RWPE1 (cell line): ENCODE measurements around the gene RAB3C.

Source experiments
- CTCF ChIA-PET: fragments of 350-600 bp; sonication (Branson Sonifier 250); formaldehyde crosslinking; extraction: SDS; loops from one replicate; lab custom pipeline; 2021; lab: Yijun Ruan, JAX
- POLR2A ChIA-PET: fragments of 400-600 bp; formaldehyde crosslinking; extraction: SDS; loops from one replicate; lab custom pipeline; 2020; ENCODE audit warnings: antibody characterized with exemption; ENCODE audit not compliant: low non-redundant PET; lab: Yijun Ruan, JAX
- DNase-seq: peaks from one replicate; pipeline ENCODE4 v3.0.0; 2012; ENCODE audit warnings: low spot score
- H3K27ac ChIP-seq: fragments of 450-650 bp; 2 replicates; pipeline ENCODE4 v1.5.1; 2017
- TF ChIP-seq, protein P1 (sequence below): fragments of 450-650 bp; conservative IDR thresholded peaks from 2 replicates; pipeline ENCODE4 v1.5.1; 2017; ENCODE audit warnings: low read depth, mild to moderate bottlenecking

Gene RAB3C

DNA sequence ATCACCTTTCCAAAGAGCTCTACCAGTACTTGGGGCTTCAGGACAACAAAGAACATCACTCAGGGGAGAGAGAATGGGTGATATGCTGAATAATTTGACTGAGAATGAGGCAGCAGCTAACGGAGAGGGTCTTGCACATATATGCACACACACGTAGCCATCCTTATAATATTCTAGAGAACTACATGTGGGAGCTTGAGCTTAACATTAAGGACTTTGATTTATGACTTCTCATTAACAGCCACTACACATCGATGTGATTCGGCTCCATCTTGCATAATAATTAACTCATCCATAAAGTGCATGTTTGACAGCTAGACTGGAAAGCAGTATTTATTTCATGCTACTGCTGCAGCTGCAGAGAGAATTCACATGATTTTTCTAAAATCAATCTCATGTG is 163.4 kb downstream of the RAB3C start:
- DNase-seq, result no peak
- TF ChIP-seq, protein P1, sequence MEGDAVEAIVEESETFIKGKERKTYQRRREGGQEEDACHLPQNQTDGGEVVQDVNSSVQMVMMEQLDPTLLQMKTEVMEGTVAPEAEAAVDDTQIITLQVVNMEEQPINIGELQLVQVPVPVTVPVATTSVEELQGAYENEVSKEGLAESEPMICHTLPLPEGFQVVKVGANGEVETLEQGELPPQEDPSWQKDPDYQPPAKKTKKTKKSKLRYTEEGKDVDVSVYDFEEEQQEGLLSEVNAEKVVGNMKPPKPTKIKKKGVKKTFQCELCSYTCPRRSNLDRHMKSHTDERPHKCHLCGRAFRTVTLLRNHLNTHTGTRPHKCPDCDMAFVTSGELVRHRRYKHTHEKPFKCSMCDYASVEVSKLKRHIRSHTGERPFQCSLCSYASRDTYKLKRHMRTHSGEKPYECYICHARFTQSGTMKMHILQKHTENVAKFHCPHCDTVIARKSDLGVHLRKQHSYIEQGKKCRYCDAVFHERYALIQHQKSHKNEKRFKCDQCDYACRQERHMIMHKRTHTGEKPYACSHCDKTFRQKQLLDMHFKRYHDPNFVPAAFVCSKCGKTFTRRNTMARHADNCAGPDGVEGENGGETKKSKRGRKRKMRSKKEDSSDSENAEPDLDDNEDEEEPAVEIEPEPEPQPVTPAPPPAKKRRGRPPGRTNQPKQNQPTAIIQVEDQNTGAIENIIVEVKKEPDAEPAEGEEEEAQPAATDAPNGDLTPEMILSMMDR, result no peak
- no peak overlapping the region for H3K27ac ChIP-seq
- POLR2A ChIA-PET, result no interaction called here
- CTCF ChIA-PET, result no interaction called here

DNA sequence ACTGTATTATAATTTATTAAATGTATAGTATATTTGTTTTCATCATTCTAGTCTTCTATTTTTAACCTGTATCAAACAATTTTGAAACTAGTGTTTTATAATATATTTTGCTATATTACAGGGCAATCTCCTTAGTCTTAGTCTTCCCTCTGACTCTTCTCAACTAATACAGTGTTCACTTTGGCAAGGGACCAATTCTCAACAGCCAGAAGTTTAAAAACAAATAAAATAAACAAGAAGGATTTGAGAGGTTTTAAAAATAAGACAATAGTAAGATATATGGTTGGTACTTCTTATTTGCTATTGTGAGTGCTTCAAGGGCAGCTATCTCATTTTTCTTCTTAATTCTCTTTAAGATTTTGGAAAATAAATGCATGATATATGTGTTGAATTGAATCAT is 167.2 kb downstream of the RAB3C start:
- no peak for DNase-seq
- H3K27ac ChIP-seq, result no peak overlapping the region
- POLR2A ChIA-PET, result no interaction called here
- CTCF ChIA-PET, result interaction anchor here (0.7 kb wide), 1 partner anchor 466 kb away, joined by 3 read pairs; no protein-coding TSS in a partner anchor
- TF ChIP-seq, protein P1, result no peak

DNA sequence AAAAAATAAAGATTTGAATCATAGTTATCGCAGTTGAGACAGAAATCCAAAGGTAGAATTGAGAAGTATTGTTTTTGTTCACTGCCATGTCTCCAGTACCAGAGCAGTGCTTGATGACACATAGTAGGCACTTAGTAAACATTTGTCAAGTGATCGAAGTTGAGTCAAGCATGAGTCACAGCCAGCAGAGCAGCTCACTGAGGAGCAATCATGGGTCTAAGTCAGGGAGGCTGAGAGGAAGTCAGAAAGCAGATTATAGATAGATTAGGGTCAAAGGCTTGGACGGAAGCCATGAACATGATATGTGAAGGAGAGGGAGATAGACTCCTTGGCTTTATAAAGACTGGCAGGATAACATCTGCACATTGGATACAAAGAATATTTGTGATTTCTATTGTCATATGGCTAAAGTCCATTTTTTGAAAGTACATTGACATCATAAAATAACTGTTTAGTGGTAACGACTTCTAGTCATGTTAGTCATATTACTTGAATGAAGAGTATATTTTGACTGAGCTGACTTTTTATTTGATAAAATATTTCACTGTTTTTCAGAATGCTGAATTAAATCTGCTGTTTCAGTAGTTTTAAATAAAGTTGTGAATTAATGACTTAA is 168.5 kb downstream of the RAB3C start:
- ChIA-PET POLR2A (no interaction called here), CTCF (interaction anchor here (0.9 kb wide), 1 partner anchor 9 kb away, joined by 3 read pairs; no protein-coding TSS in a partner anchor)
- TF ChIP-seq, protein P1, result no peak
- no peak for DNase-seq
- no peak overlapping the region for H3K27ac ChIP-seq

DNA sequence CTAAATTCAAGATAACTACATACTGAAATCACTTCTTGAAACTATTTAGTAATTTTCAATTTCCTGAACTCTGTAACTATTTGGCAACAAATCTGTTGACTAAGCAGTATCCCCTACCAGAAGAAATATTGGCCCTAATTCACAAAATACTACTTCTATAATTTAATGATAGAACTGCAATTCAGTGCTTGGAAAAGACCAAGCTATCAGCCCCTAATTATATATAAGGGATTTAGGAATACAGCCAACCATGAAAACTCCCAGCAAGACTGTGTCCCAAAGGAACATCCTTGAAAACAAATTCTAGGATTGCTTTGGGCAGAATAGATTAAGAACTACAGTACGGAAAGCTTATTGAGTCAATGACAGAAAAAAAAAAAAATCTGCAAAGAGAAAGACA is 169.2 kb downstream of the RAB3C start:
- TF ChIP-seq, protein P1, result no peak
- CTCF ChIA-PET, result interaction anchor here (0.6 to 0.9 kb wide), 2 partner anchors 9 to 73 kb away, joined by 3 read pairs; no protein-coding TSS in a partner anchor
- DNase-seq, result no peak
- POLR2A ChIA-PET, result no interaction called here
- no peak overlapping the region for H3K27ac ChIP-seq

DNA sequence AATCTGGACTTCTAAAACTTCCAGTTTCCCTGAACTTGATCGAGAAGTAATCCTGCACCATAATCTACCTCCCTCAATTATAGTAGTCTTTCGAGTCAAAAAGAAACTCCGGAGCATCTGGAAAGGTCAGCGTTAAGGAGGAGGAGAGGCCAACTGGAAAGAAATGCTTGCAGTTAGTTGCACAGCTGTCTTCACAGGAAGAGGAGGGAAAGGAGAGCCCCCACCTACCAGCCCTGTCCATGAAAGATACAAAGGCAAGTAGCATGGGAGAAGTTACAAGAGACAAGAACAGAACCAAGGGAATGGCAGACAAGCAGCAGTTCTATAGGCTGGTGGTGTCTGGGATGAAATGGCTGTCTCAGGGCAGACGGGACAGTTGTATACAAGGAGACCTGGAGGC is 170.6 kb downstream of the RAB3C start:
- POLR2A ChIA-PET, result no interaction called here
- DNase-seq, result no peak
- CTCF ChIA-PET, result interaction anchor here (0.6 kb wide), 1 partner anchor 328 kb away, joined by 3 read pairs; no protein-coding TSS in a partner anchor
- TF ChIP-seq, protein P1, result no peak
- H3K27ac ChIP-seq, result no peak overlapping the region

DNA sequence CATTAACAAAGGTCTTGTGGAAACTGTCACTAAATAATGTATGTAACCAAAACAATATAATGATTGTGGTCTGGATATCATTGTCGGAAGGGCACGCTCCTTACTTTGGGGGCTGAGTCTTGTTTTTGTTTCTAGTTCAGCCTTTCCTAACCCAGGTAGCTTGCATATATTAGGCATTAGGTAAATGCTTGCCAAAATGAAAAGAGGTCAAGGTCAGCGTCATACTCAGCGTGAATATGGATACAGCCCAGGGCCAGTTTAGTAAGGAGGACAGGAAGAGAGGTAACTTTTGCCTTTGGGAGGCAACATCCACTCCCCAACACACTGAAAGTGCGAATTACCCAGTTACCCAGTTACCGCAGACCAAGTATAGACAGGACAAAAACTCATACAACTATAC is 171.4 kb downstream of the RAB3C start:
- DNase-seq, result no peak
- ChIA-PET POLR2A (no interaction called here), CTCF (no interaction called here)
- no peak overlapping the region for H3K27ac ChIP-seq
- TF ChIP-seq, protein P1, result no peak
